Lung microvascular endothelial cell (primary cell): ENCODE results near the gene CKMT2. TPM values are rescaled to one million over a fixed set of nuclear protein-coding genes. Genes with fewer than 3 reads are reported as not detected.

Source experiments
- DNase-seq, 2 donors: peaks; one replicate each; pipeline versions ENCODE4 v3.0.0 to v3.0.0-alpha.2; 2010; ENCODE audit warnings: low read depth in 2 of 2
- total RNA-seq: library from RNA; depleted of rRNA; stranded (reverse); fragments of >200 nt; gene quantifications from 2 replicates; pipeline ENCODE4 v1.2.1, GENCODE V29; 2014

Gene CKMT2
- total RNA-seq, 1 donor from 2014 or later, result 0.20 TPM

GRCh38 chr5:81216152-81216551, 17.0 kb upstream of the CKMT2 start:
- no peak for DNase-seq

GRCh38 chr5:81219389-81219788, 13.7 kb upstream of the CKMT2 start:
- no peak for DNase-seq

- DNase-seq, result no peak
These were observed 10.8 kb upstream of the CKMT2 start for GRCh38 chr5:81222285-81222684.

GRCh38 chr5:81225463-81225862, 7.7 kb upstream of the CKMT2 start:
- DNase-seq, result no peak

- DNase-seq, result no peak
These were observed 6.8 kb upstream of the CKMT2 start for GRCh38 chr5:81226286-81226685.

- no peak for DNase-seq
These were observed 6.2 kb upstream of the CKMT2 start for GRCh38 chr5:81226949-81227348.

- DNase-seq, result no peak
These were observed 5.0 kb upstream of the CKMT2 start for GRCh38 chr5:81228084-81228483.

GRCh38 chr5:81230416-81230815, 2.7 kb upstream of the CKMT2 start:
- no peak for DNase-seq

GRCh38 chr5:81232464-81233079, 550 bp upstream of the CKMT2 start:
- DNase-seq, result no peak

- DNase-seq, result no peak
These were observed 1.2 kb downstream of the CKMT2 start for GRCh38 chr5:81234299-81234698.

- no peak for DNase-seq
These were observed 1.7 kb downstream of the CKMT2 start for GRCh38 chr5:81234801-81235200.

GRCh38 chr5:81235287-81236072, 2.4 kb downstream of the CKMT2 start:
- peak in 1 of 2 donors; percentile 37 for DNase-seq

GRCh38 chr5:81238460-81238859, 5.3 kb downstream of the CKMT2 start:
- DNase-seq, result no peak

- DNase-seq, result no peak
These were observed 6.5 kb downstream of the CKMT2 start for GRCh38 chr5:81239613-81240012.

- DNase-seq, result no peak
These were observed 7.9 kb downstream of the CKMT2 start for GRCh38 chr5:81241001-81241400.

- DNase-seq, result no peak
These were observed 9.0 kb downstream of the CKMT2 start for GRCh38 chr5:81241961-81242648.

GRCh38 chr5:81242906-81243436, 9.8 kb downstream of the CKMT2 start:
- DNase-seq, result no peak

GRCh38 chr5:81244451-81244850, 11.3 kb downstream of the CKMT2 start:
- no peak for DNase-seq

- no peak for DNase-seq
These were observed 12.7 kb downstream of the CKMT2 start for GRCh38 chr5:81245871-81246235.

- no peak for DNase-seq
These were observed 13.6 kb downstream of the CKMT2 start for GRCh38 chr5:81246697-81247096.

GRCh38 chr5:81247441-81247972, 14.4 kb downstream of the CKMT2 start:
- peak in 1 of 2 donors; percentile 52 for DNase-seq

- no peak for DNase-seq
These were observed 16.1 kb downstream of the CKMT2 start for GRCh38 chr5:81249240-81249639.
